GM12878 (cell line): Measurements from ENCODE around the gene C16orf86. TPM values are rescaled to one million over a fixed set of nuclear protein-coding genes. Genes with fewer than 3 reads are reported as not detected.

Experiments used
- ATAC-seq: fragments of 200-7000 bp; cut with Tn5 transposase; 3 replicates; pipeline ENCODE4 v1.9.1; 2020; ENCODE audit warnings: mild to moderate bottlenecking, moderate library complexity
- BruUV-seq: library from RNA; stranded (reverse); fragments of 400-500 nt; replicated peaks from 2 replicates; lab custom pipeline; 2021; lab: Mats Ljungman, UMichigan
- CTCF ChIA-PET: fragments of 300-600 bp; sonication (Branson Sonifier 250); formaldehyde crosslinking; extraction: SDS; loops from one replicate; lab custom pipeline; 2021; ENCODE audit warnings: inconsistent platforms; lab: Yijun Ruan, JAX
- POLR2A ChIA-PET: fragments of 350-600 bp; formaldehyde crosslinking; extraction: SDS; loops from one replicate; lab custom pipeline; 2021; ENCODE audit warnings: inconsistent platforms; lab: Charles Lee
- RAD21 ChIA-PET: fragments of 300-600 bp; sonication (Branson Sonifier 250); formaldehyde crosslinking; loops from one replicate; lab custom pipeline; 2023; ENCODE audit warnings: antibody characterized with exemption; ENCODE audit not compliant: unreplicated experiment; lab: Charles Lee
- SMC1A ChIA-PET: fragments of 300-600 bp; sonication (Branson Sonifier 250); formaldehyde crosslinking; loops from one replicate; lab custom pipeline; 2023; ENCODE audit not compliant: unreplicated experiment, uncharacterized antibody; lab: Charles Lee
- DNase-seq: peaks from one replicate; pipeline ENCODE4 v3.0.0-alpha.2; 2011; ENCODE audit warnings: low read depth, low spot score
- FAIRE-seq: peaks from 3 replicates; lab custom pipeline; 2011; peaks lifted over from hg19 to GRCh38; lab: Jason Lieb, UNC
- H2AFZ ChIP-seq: 2 replicates; pipeline ENCODE4 v1.6.0; 2011; ENCODE audit warnings: low read depth, low read length, control low read depth; ENCODE audit not compliant: control insufficient read depth
- H3K27ac ChIP-seq: 2 replicates; pipeline ENCODE4 v1.5.1; 2011; ENCODE audit warnings: control low read depth; ENCODE audit not compliant: control insufficient read depth, insufficient read depth
- H3K27me3 ChIP-seq, 2 experiments: replicated peaks in 1 of 2; 2 replicates each; pipeline versions ENCODE4 v1.6.0 to v1.6.1; 2011; ENCODE audit warnings: low read length in 1 of 2; ENCODE audit not compliant: control insufficient read depth in 2 of 2, insufficient read depth in 2 of 2
- H3K36me3 ChIP-seq, 2 experiments: 2 replicates each; pipeline ENCODE4 v1.5.1; 2011; ENCODE audit warnings: low read length in 1 of 2; ENCODE audit not compliant: control insufficient read depth in 2 of 2, insufficient read depth in 2 of 2
- H3K4me1 ChIP-seq: 2 replicates; pipeline ENCODE4 v1.6.1; 2011; ENCODE audit warnings: mild to moderate bottlenecking, low read length, moderate library complexity, mixed read lengths; ENCODE audit not compliant: control insufficient read depth, insufficient read depth
- H3K4me2 ChIP-seq: 2 replicates; pipeline ENCODE4 v1.6.0; 2011; ENCODE audit warnings: control low read depth; ENCODE audit not compliant: control insufficient read depth, insufficient read depth
- H3K4me3 ChIP-seq: fragments of 200-600 bp; sonication (generic); 2 replicates; pipeline ENCODE4 v1.5.1; 2016
- H3K79me2 ChIP-seq: 2 replicates; pipeline ENCODE4 v1.6.0; 2011; ENCODE audit warnings: low read length; ENCODE audit not compliant: control insufficient read depth, insufficient read depth
- H3K9ac ChIP-seq: 2 replicates; pipeline ENCODE4 v1.8.0; 2011; ENCODE audit warnings: low read length, control low read depth, mixed read lengths; ENCODE audit not compliant: control insufficient read depth, insufficient read depth
- H3K9me3 ChIP-seq: replicated peaks from 3 replicates; pipeline ENCODE4 v1.5.1; 2011; ENCODE audit warnings: mild to moderate bottlenecking, low read length; ENCODE audit not compliant: control insufficient read depth, insufficient read depth
- H4K20me1 ChIP-seq: 2 replicates; pipeline ENCODE4 v1.6.0; 2011; ENCODE audit not compliant: control insufficient read depth, insufficient read depth
- CBX5 ChIP-seq: sonication (generic); IDR thresholded peaks from 2 replicates; pipeline ENCODE4 v1.6.1; 2016; ENCODE audit warnings: low read depth, moderate library complexity, mild to moderate bottlenecking, inconsistent platforms
- CHD1 ChIP-seq: IDR thresholded peaks from 2 replicates; pipeline ENCODE4 v1.6.1; 2012; ENCODE audit warnings: low read depth, low read length, improper control_type of control experiment
- FOXK2 ChIP-seq: fragments of 450-650 bp; IDR thresholded peaks from 2 replicates; pipeline ENCODE4 v1.6.1; 2017; ENCODE audit warnings: mild to moderate bottlenecking, moderate library complexity
- MEF2A ChIP-seq: IDR thresholded peaks from 2 replicates; pipeline ENCODE4 v1.6.1; 2011; ENCODE audit warnings: low read depth, mild to moderate bottlenecking, low read length, moderate library complexity; ENCODE audit not compliant: insufficient read depth
- MTA3 ChIP-seq: IDR thresholded peaks from 2 replicates; pipeline ENCODE4 v1.6.1; 2012; ENCODE audit warnings: low read length, inconsistent platforms, borderline replicate concordance
- NR2C2 ChIP-seq: IDR thresholded peaks from 2 replicates; pipeline ENCODE4 v1.6.1; 2011; ENCODE audit warnings: borderline replicate concordance, low read depth; ENCODE audit not compliant: control insufficient read depth, insufficient read length
- NRF1 ChIP-seq: conservative IDR thresholded peaks from 2 replicates; pipeline ENCODE4 v1.6.1; 2011; ENCODE audit warnings: mild to moderate bottlenecking, low read depth, low read length, improper control_type of control experiment
- POU2F2 ChIP-seq: IDR thresholded peaks from 3 replicates; pipeline ENCODE4 v1.6.1; 2011; ENCODE audit warnings: low read depth, mild to moderate bottlenecking, low read length, borderline replicate concordance
- SUPT20H ChIP-seq: IDR thresholded peaks from 2 replicates; pipeline ENCODE4 v1.6.1; 2011; ENCODE audit warnings: low read depth, mild to moderate bottlenecking, low read length, moderate library complexity, borderline replicate concordance; ENCODE audit not compliant: control insufficient read depth
- WGBS: methylation state at CpG from one replicate; pipeline ENCODE4 v1.1.6; 2016; ENCODE audit warnings: low lambda C conversion rate; ENCODE audit not compliant: insufficient replicate concordance, insufficient coverage; ENCODE audit errors: missing lambda C conversion rate; 5-methylcytosine and 5-hydroxymethylcytosine counted together
- in situ Hi-C: fragments of 300-500 bp; cut with MboI; formaldehyde crosslinking; loops from 9 replicates; pipeline ENCODE4 v1.14.3; 2018; ENCODE audit warnings: mixed read lengths
- intact Hi-C: fragments of 100-400 bp; cut with micrococcal nuclease; formaldehyde crosslinking; loops from one replicate; pipeline ENCODE4 v1.14.2; 2022; ENCODE audit not compliant: unreplicated experiment
- polyA plus RNA-seq, 11 experiments: library from polyadenylated mRNA; depleted of rRNA in 4 of 11; unstranded in 6 of 11; stranded (reverse) in 5 of 11; fragments of >200 nt; fragmentation: Nextera tagmentation in 4 of 11; fragmentation: Illumina TruSeq in 1 of 11; extraction: Ambion mirVana in 4 of 11; extraction: Trizol in 1 of 11; gene quantifications; 1 replicate in 1 of 11; 2 replicates in 10 of 11; pipeline versions ENCODE4 v1.2.1 to v1.2.3, GENCODE V29; 2011 to 2016; ENCODE audit warnings: inconsistent platforms in 2 of 11, missing spikeins in 2 of 11, low read depth in 1 of 11
- total RNA-seq, 4 experiments: library from RNA; depleted of rRNA in 3 of 4; stranded (reverse); fragments of >200 nt in 3 of 4; fragmentation: Illumina TruSeq in 1 of 4; extraction: Trizol in 1 of 4; gene quantifications; 2 replicates each; pipeline versions ENCODE4 v1.2.1 to v1.2.3, GENCODE V29; 2013 to 2021

The C16orf86 gene
- total and polyA plus RNA-seq, 10 of the 15 experiments (the other 5 are each of a cell fraction or from before 2014, with no cell fraction given) = 0.11 to 3.3 (median 1.6) TPM

GRCh38 chr16:67677712-67678111 is 11.1 kb downstream of the C16orf86 start:
- H3K36me3 ChIP-seq = 0 out of 4 replicates have a peak, but pooled peaks cover 0 to 1% of the 10 kb centered on the region in 2 experiments
- DNase-seq (no peak), ATAC-seq (no peak), FAIRE-seq (no peak)
- no peaks in the 10 kb centered on the region for H4K20me1 ChIP-seq
- H3K9me3 ChIP-seq = no peaks in the 10 kb centered on the region
- no peaks in the 10 kb centered on the region for H3K27me3 ChIP-seq
- in situ Hi-C loops = loop anchor here (5.0 kb wide), 1 partner anchor 250 kb away; no protein-coding TSS in a partner anchor
- RAD21 ChIA-PET = no interaction called here
- no TSS peak for BruUV-seq
- POLR2A ChIA-PET = no interaction called here
- H3K4me3 ChIP-seq = no peak overlapping the region
- intact Hi-C loops = no loop called here
- no peaks in the 10 kb centered on the region for H3K79me2 ChIP-seq
- CTCF ChIA-PET = interaction anchor here (1.1 kb wide), 2 partner anchors 41 to 139 kb away, joined by 3 to 6 read pairs; partner anchors contain the start of gene GFOD2
- peaks cover 4% of the 10 kb centered on the region for H3K4me1 ChIP-seq
- no peak overlapping the region for H3K4me2 ChIP-seq
- 100% methylated on average over 1 of the region's 1 CpG for WGBS
- H3K9ac ChIP-seq = no peak overlapping the region
- no peak overlapping the region for H2AFZ ChIP-seq
- H3K27ac ChIP-seq = no peak overlapping the region
- SMC1A ChIA-PET = no interaction called here
- TF ChIP-seq NR2C2 (no peak), NRF1 (no peak), CHD1 (no peak), CBX5 (no peak), MEF2A (no peak), MTA3 (no peak), POU2F2 (no peak), FOXK2 (no peak), SUPT20H (no peak)
